PC-3 (cell line): ENCODE results near the gene NT5DC1. TPM values are rescaled to one million over a fixed set of nuclear protein-coding genes. Genes with fewer than 3 reads are reported as not detected.

Source experiments
- ATAC-seq: fragments of 200-7000 bp; cut with Tn5 transposase; 2 replicates; pipeline ENCODE4 v1.9.1; 2020; ENCODE audit warnings: mild to moderate bottlenecking, moderate library complexity
- BruUV-seq: library from RNA; stranded (reverse); fragments of 400-500 nt; replicated peaks from 2 replicates; lab custom pipeline; 2021; lab: Mats Ljungman, UMichigan
- CTCF ChIA-PET: fragments of 300-600 bp; sonication (Branson Sonifier 250); formaldehyde crosslinking; loops from one replicate; lab custom pipeline; 2022; ENCODE audit warnings: antibody characterized with exemption; lab: Charles Lee
- POLR2A ChIA-PET: fragments of 300-600 bp; sonication (Branson Sonifier 250); formaldehyde crosslinking; loops from one replicate; lab custom pipeline; 2022; ENCODE audit warnings: antibody characterized with exemption; ENCODE audit not compliant: unreplicated experiment; lab: Charles Lee
- DNase-seq: peaks from one replicate; pipeline ENCODE4 v3.0.0-alpha.2; 2015
- H2AFZ ChIP-seq: fragments of 300-600 bp; sonication (generic); 2 replicates; pipeline ENCODE4 v1.6.0; 2016; ENCODE audit warnings: antibody characterized with exemption, low read length
- H3F3A ChIP-seq: fragments of 300-600 bp; sonication (generic); one replicate; pipeline ENCODE4 v1.6.0; 2017; ENCODE audit warnings: antibody characterized with exemption, low read length, control low read depth, mild to moderate bottlenecking; ENCODE audit not compliant: unreplicated experiment
- H3K27ac ChIP-seq: fragments of 300-600 bp; sonication (generic); 2 replicates; pipeline ENCODE4 v1.5.1; 2016; ENCODE audit warnings: mild to moderate bottlenecking, low read length
- H3K27me3 ChIP-seq: fragments of 300-600 bp; sonication (generic); 2 replicates; pipeline ENCODE4 v1.6.1; 2016; ENCODE audit warnings: low read length, mixed read lengths
- H3K36me3 ChIP-seq: fragments of 300-600 bp; sonication (generic); 2 replicates; pipeline ENCODE4 v1.6.1; 2016; ENCODE audit warnings: low read depth, mixed run types, low read length, mixed read lengths
- H3K4me1 ChIP-seq: fragments of 300-600 bp; sonication (generic); 2 replicates; pipeline ENCODE4 v1.5.1; 2016; ENCODE audit warnings: low read length; ENCODE audit not compliant: insufficient read depth
- H3K4me2 ChIP-seq: fragments of 300-600 bp; sonication (generic); 2 replicates; pipeline ENCODE4 v1.6.0; 2016; ENCODE audit warnings: low read length
- H3K4me3 ChIP-seq: fragments of 300-600 bp; sonication (generic); 2 replicates; pipeline ENCODE4 v1.5.1; 2016; ENCODE audit warnings: mild to moderate bottlenecking, low read length, mixed read lengths
- H3K79me2 ChIP-seq: fragments of 300-600 bp; sonication (generic); 2 replicates; pipeline ENCODE4 v1.6.1; 2017; ENCODE audit warnings: low read length, mixed read lengths
- H3K9ac ChIP-seq: fragments of 300-600 bp; sonication (generic); 2 replicates; pipeline ENCODE4 v1.6.0; 2016; ENCODE audit warnings: mild to moderate bottlenecking, low read length
- H3K9me2 ChIP-seq: fragments of 300-600 bp; sonication (generic); replicated peaks from 2 replicates; pipeline ENCODE4 v1.6.1; 2016; ENCODE audit warnings: mixed run types, low read length, mixed read lengths
- H3K9me3 ChIP-seq: fragments of 300-600 bp; sonication (generic); 2 replicates; pipeline ENCODE4 v1.6.1; 2016; ENCODE audit warnings: low read length, mixed read lengths
- H4K20me1 ChIP-seq: fragments of 300-600 bp; sonication (generic); 2 replicates; pipeline ENCODE4 v1.6.1; 2016; ENCODE audit warnings: low read length, mixed read lengths
- CTCF ChIP-seq: fragments of 300-600 bp; sonication (generic); conservative IDR thresholded peaks from 2 replicates; pipeline ENCODE4 v1.5.1; 2017; ENCODE audit warnings: antibody characterized with exemption, low read depth, mild to moderate bottlenecking, low read length
- EZH2 ChIP-seq: fragments of 300-600 bp; sonication (generic); IDR thresholded peaks from one replicate; pipeline ENCODE4 v1.6.1; 2017; ENCODE audit warnings: antibody characterized with exemption, mild to moderate bottlenecking, low read length; ENCODE audit not compliant: unreplicated experiment
- EZH2phosphoT487 ChIP-seq: fragments of 300-600 bp; sonication (generic); IDR thresholded peaks from 2 replicates; pipeline ENCODE4 v1.6.1; 2018; ENCODE audit warnings: mild to moderate bottlenecking, antibody characterized with exemption, low read length, borderline replicate concordance
- intact Hi-C: fragments of 100-400 bp; cut with micrococcal nuclease; formaldehyde crosslinking; loops from 2 replicates; pipeline ENCODE4 v1.9.0; 2023
- total RNA-seq: library from RNA; depleted of rRNA; stranded (reverse); fragments of >200 nt; gene quantifications from 2 replicates; pipeline ENCODE4 v1.2.3, GENCODE V29; 2014

NT5DC1 gene
- total RNA-seq, 1 experiment from 2014 or later = 11.3 TPM

GRCh38 chr6:116208056-116208785, 107.6 kb downstream of the NT5DC1 start:
- Histone ChIP-seq H3K79me2 (no peaks in the 10 kb centered on the region), H3K4me3 (no peak overlapping the region), H3K9me2 (no peaks in the 10 kb centered on the region), H4K20me1 (no peaks in the 10 kb centered on the region), H3K9ac (no peak overlapping the region), H3K27ac (no peak overlapping the region), H3K4me1 (peaks cover 4% of the 10 kb centered on the region; the same call in 1 of the 2 replicates), H2AFZ (no peak overlapping the region), H3F3A (no peaks in the 10 kb centered on the region), H3K4me2 (no peak overlapping the region), H3K9me3 (no peaks in the 10 kb centered on the region), H3K36me3 (no peaks in the 10 kb centered on the region), H3K27me3 (no peaks in the 10 kb centered on the region)
- no peak for ATAC-seq
- no peak for TF ChIP-seq EZH2
- no peak for TF ChIP-seq CTCF
- TF ChIP-seq EZH2phosphoT487 = no peak
- intact Hi-C loops = no loop called here
- no peak for DNase-seq
- POLR2A ChIA-PET = no interaction called here
- CTCF ChIA-PET = no interaction called here
- no TSS peak for BruUV-seq

GRCh38 chr6:116210316-116210715, 109.7 kb downstream of the NT5DC1 start:
- H2AFZ ChIP-seq = no peak overlapping the region
- no peak overlapping the region for H3K9ac ChIP-seq
- DNase-seq = no peak
- TF ChIP-seq CTCF = no peak
- no peak for TF ChIP-seq EZH2
- TF ChIP-seq EZH2phosphoT487 = no peak
- BruUV-seq = no TSS peak
- no peaks in the 10 kb centered on the region for H3K79me2 ChIP-seq
- H4K20me1 ChIP-seq = no peaks in the 10 kb centered on the region
- H3K4me3 ChIP-seq = no peak overlapping the region
- no peak overlapping the region for H3K4me2 ChIP-seq
- no peak for ATAC-seq
- no peaks in the 10 kb centered on the region for H3K9me3 ChIP-seq
- no peaks in the 10 kb centered on the region for H3K36me3 ChIP-seq
- no peaks in the 10 kb centered on the region for H3K27me3 ChIP-seq
- H3K9me2 ChIP-seq = no peaks in the 10 kb centered on the region
- ChIA-PET POLR2A (no interaction called here), CTCF (no interaction called here)
- intact Hi-C loops = no loop called here
- H3K27ac ChIP-seq = no peak overlapping the region
- H3K4me1 ChIP-seq = peaks cover 9% of the 10 kb centered on the region
- H3F3A ChIP-seq = no peaks in the 10 kb centered on the region

GRCh38 chr6:116210750-116211425, 110.2 kb downstream of the NT5DC1 start:
- BruUV-seq = no TSS peak
- peak; percentile 53 for ATAC-seq
- Histone ChIP-seq H3K36me3 (no peaks in the 10 kb centered on the region), H3K9me2 (no peaks in the 10 kb centered on the region), H3K79me2 (no peaks in the 10 kb centered on the region), H3K27me3 (no peaks in the 10 kb centered on the region), H4K20me1 (no peaks in the 10 kb centered on the region), H2AFZ (no peak overlapping the region), H3K9ac (no peak overlapping the region), H3K4me3 (no peak overlapping the region), H3K9me3 (no peaks in the 10 kb centered on the region), H3K27ac (no peak overlapping the region), H3K4me1 (peaks cover 14% of the 10 kb centered on the region), H3K4me2 (no peak overlapping the region), H3F3A (no peaks in the 10 kb centered on the region)
- ChIA-PET CTCF (no interaction called here), POLR2A (no interaction called here)
- DNase-seq = peak; percentile 46
- TF ChIP-seq CTCF (no peak), EZH2phosphoT487 (no peak), EZH2 (no peak)
- intact Hi-C loops = no loop called here
